ENCODE measurements around the gene CTBP2. TPM values are rescaled to one million over a fixed set of nuclear protein-coding genes. Genes with fewer than 3 reads are reported as not detected.

Gene CTBP2
- total and polyA plus RNA-seq, 2 of the 13 experiments (the other 11 are each of a cell fraction or from before 2014, with no cell fraction given) = 0.08 TPM; not detected in 1

DNA sequence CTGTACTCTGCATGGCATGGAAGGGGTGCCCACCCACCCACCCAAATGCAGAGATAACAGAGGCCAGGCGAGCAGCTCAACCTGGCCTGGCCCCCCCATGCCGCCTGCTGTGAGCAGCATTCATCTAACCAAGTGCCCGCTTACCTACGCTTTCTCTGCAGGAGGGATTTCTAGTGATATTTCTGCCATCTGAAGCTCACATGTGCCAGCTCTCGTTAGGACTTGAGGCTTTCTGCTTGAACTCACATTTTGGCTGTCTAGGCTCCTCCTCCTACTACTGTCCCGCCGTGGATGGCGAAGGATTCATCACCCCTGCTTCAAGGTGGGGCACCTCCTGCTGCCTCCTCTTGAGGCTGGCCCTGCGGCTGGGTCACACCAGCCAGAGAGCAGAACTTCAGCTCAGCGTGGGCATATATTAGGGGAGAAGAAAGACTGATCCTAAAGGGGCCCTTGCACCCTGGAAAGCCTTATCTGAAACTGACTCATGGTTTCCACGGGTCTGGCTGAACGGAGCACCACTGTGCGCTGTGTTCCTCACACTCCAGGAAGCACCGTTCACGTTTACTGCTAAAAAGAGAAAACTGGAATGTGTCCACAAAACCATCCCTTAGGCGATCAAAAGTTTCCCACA, 45.5 kb downstream of the CTBP2 start (continued):
- TF ChIP-seq ZNF354B (CRISPR knock-in tag; IDR thresholded peaks at IDR 0.05) = no peak
- no peak for TF ChIP-seq ZHX2 (IDR thresholded peaks at IDR 0.05; ENCODE audit: low read depth)
- TF ChIP-seq ZHX2 (CRISPR knock-in tag; IDR thresholded peaks at IDR 0.05; ENCODE audit: borderline replicate concordance) = no peak
- no peak for TF ChIP-seq ZSCAN22 (CRISPR knock-in tag; IDR thresholded peaks at IDR 0.05)
- TF ChIP-seq BORCS8-MEF2B (CRISPR knock-in tag; IDR thresholded peaks at IDR 0.05) = no peak
- no peak for TF ChIP-seq ZFP82 (CRISPR knock-in tag; IDR thresholded peaks at IDR 0.05; ENCODE audit: borderline replicate concordance)
- TF ChIP-seq HOXA3 (CRISPR knock-in tag; IDR thresholded peaks at IDR 0.05) = no peak
- TF ChIP-seq ZNF263 (CRISPR knock-in tag; IDR thresholded peaks at IDR 0.05) = no peak

All from HepG2 (cell line).